ENCODE results near the gene DTD1.
"Not testable (repeated sequence)": the region's sequence is repeated elsewhere in the genome, so short reads cannot be mapped to it uniquely, and the experiment has no call there.

The DTD1 gene

DNA sequence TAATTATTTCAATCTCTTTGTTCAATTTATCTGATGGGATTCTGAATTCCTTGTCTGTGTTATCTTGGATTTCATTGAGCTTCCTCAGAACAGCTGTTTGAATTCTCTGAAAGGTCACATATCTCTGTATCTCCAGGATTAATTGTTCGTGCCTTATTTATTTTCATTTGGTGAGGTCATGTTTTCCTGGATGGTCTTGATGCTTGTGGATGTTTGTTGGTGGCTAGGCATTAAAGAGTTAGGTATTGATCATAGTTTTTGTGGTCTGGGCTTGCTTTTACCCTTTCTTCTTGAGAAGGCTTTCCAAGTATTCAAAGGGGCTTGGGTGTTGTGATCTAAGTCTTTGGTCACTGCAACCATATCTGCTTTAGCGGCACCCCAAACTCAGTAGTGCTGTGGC is 186.4 kb downstream of the DTD1 start:
- in situ Hi-C loops (cut with MboI; ENCODE audit: low pct_unique_long_range_greater_than_20kb, low sequenced_read_pairs, unreplicated experiment), result no loop called here
- TF ChIP-seq, protein P1, sequence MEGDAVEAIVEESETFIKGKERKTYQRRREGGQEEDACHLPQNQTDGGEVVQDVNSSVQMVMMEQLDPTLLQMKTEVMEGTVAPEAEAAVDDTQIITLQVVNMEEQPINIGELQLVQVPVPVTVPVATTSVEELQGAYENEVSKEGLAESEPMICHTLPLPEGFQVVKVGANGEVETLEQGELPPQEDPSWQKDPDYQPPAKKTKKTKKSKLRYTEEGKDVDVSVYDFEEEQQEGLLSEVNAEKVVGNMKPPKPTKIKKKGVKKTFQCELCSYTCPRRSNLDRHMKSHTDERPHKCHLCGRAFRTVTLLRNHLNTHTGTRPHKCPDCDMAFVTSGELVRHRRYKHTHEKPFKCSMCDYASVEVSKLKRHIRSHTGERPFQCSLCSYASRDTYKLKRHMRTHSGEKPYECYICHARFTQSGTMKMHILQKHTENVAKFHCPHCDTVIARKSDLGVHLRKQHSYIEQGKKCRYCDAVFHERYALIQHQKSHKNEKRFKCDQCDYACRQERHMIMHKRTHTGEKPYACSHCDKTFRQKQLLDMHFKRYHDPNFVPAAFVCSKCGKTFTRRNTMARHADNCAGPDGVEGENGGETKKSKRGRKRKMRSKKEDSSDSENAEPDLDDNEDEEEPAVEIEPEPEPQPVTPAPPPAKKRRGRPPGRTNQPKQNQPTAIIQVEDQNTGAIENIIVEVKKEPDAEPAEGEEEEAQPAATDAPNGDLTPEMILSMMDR (IDR thresholded peaks at IDR 0.05; ENCODE audit: extremely low read depth, insufficient read depth, missing control alignments), result no peak
- no peak for DNase-seq (ENCODE audit: low spot score)

DNA sequence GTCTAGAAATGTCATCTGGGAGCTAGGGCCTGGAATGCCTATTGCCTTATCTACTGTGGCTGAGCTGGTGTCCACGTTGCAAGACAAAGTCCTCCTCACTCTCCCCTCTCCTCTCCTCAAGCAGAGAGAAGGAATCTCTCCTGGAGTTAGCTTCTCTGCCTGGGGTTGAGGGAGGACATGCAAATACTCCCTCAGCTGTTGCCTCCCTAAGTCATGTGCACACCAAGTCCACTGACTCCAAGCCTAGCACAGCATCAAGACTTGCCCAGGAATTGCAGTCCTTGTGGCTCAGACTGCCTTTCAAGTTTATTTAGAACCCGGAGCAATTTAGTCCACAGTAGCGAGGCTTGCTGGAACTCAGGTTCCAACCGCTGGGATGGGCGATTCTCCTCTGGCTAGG is 187.8 kb downstream of the DTD1 start:
- in situ Hi-C loops (cut with MboI; ENCODE audit: low pct_unique_long_range_greater_than_20kb, low sequenced_read_pairs, unreplicated experiment), result no loop called here

GRCh38 chr20:18778690-18779392 is 191.0 kb downstream of the DTD1 start:
- no peak for DNase-seq (ENCODE audit: low spot score)
- TF ChIP-seq, protein P1 (IDR thresholded peaks at IDR 0.05; ENCODE audit: extremely low read depth, insufficient read depth, missing control alignments), result no peak
- in situ Hi-C loops (cut with MboI; ENCODE audit: low pct_unique_long_range_greater_than_20kb, low sequenced_read_pairs, unreplicated experiment), result no loop called here

More for the DNA sequence above, 187.8 kb downstream of the DTD1 start:
- no peak for DNase-seq (ENCODE audit: low spot score)
- TF ChIP-seq, protein P1 (IDR thresholded peaks at IDR 0.05; ENCODE audit: extremely low read depth, insufficient read depth, missing control alignments), result no peak

DNA sequence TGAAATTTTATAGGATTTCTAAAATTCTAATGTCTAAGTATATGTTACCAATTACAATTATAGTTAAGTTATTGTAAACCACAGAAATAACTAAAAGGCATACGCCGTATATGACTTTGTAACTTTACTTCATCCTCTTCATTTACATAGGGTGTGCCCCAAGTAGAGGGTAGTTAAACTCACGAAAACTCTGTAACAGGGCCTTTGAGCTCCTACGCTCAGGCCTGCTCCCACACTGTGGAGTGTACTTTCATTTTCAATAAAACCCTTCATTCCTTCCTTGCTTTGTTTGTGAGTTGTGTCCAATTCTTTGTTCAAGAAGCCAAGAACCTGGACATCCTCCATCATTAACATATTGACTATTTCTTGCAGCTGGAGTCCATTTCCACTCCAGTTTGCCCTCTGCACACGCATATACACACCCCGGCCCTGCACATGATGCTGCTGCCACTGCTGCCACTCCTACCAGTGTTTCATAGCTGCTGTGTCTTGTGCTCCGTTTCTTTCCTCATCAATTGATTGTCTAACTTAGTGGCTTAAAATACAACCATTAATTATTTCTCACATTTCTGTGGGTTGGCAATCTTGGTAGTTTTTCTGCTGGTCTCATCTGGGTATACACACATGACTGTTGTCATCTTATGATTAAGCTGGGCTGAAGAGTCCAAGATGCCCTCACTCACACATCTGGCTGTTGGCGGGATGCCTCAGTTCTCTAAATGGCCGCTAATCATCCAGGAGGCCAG is 192.7 kb downstream of the DTD1 start:
- DNase-seq (ENCODE audit: low spot score), result no peak
- TF ChIP-seq, protein P1 (IDR thresholded peaks at IDR 0.05; ENCODE audit: extremely low read depth, insufficient read depth, missing control alignments), result no peak
- in situ Hi-C loops (cut with MboI; ENCODE audit: low pct_unique_long_range_greater_than_20kb, low sequenced_read_pairs, unreplicated experiment), result no loop called here

DNA sequence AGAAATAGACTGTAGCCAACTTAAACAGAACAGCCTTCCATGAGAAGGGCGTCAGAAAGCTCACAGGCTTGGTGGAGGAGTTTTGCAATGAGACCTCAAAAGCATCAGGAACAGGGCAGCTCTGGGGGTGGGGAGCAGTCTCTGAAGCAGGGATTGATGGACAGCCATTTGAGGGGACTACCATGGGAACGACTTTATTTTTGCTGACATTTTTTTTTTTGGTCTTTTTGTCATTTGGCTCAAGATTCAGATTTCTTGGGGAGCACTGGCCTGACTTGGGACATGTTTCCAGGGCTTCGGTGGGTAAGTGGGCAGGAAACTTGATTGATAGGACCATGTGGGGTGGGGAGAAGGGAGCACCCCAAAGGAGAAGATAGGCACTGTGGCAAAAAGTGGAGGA is 193.7 kb downstream of the DTD1 start:
- no peak for DNase-seq (ENCODE audit: low spot score)
- in situ Hi-C loops (cut with MboI; ENCODE audit: low pct_unique_long_range_greater_than_20kb, low sequenced_read_pairs, unreplicated experiment), result no loop called here
- TF ChIP-seq, protein P1 (IDR thresholded peaks at IDR 0.05; ENCODE audit: extremely low read depth, insufficient read depth, missing control alignments), result no peak

GRCh38 chr20:18783385-18783959 is 195.6 kb downstream of the DTD1 start:
- TF ChIP-seq, protein P1 (IDR thresholded peaks at IDR 0.05; ENCODE audit: extremely low read depth, insufficient read depth, missing control alignments), result no peak
- in situ Hi-C loops (cut with MboI; ENCODE audit: low pct_unique_long_range_greater_than_20kb, low sequenced_read_pairs, unreplicated experiment), result no loop called here
- no peak for DNase-seq (ENCODE audit: low spot score)

DNA sequence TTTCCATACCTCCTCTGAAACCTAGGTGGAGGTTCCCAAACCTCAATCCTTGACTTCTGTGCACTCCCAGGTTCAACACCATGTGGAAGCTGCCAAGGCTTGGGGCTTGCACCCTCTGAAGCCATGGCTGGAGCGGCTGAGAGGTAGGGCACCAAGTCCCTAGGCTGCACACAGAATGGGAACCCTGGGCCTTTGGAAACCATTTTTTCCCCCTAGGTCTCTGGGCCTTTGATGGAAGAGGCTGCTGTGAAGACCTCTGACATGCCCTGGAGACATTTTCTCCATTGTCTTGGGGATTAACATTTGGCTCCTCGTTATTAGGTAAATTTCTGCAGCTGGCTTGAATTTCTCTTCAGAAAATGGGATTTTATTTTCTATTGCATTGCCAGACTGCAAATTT is 199.2 kb downstream of the DTD1 start:
- in situ Hi-C loops (cut with MboI; ENCODE audit: low pct_unique_long_range_greater_than_20kb, low sequenced_read_pairs, unreplicated experiment); DNase-seq (ENCODE audit: low spot score): not testable (repeated sequence)
